Peyer's patch (tissue), 4 donors: ENCODE data around the gene ZNF664. TPM values are rescaled to one million over a fixed set of nuclear protein-coding genes. Genes with fewer than 3 reads are reported as not detected.

Source experiments
- DNase-seq, 3 donors: peaks; one replicate each; pipeline ENCODE4 v3.0.0-alpha.2; 2017 to 2019
- H3K27ac ChIP-seq, 4 donors: fragments of 200-600 bp; sonication (generic); one replicate each; pipeline ENCODE4 v1.5.1; 2016 to 2019
- H3K27me3 ChIP-seq, 2 donors: fragments of 200-600 bp; sonication (generic); one replicate each; pipeline ENCODE4 v1.5.1; 2019
- H3K36me3 ChIP-seq, 3 donors: fragments of 200-600 bp; sonication (generic); one replicate each; pipeline ENCODE4 v1.5.1; 2016 to 2019
- H3K4me1 ChIP-seq, 4 donors: fragments of 200-600 bp; sonication (generic); one replicate each; pipeline ENCODE4 v1.5.1; 2016 to 2019
- H3K4me3 ChIP-seq, 4 donors: fragments of 200-600 bp; sonication (generic); 1 replicate in 3 of 4; 2 replicates in 1 of 4; pipeline ENCODE4 v1.5.1; 2016 to 2019; ENCODE audit warnings: mild to moderate bottlenecking in 1 of 4
- H3K9me3 ChIP-seq, 4 donors: fragments of 200-600 bp; sonication (generic); one replicate each; pipeline ENCODE4 v1.5.1; 2016 to 2019; ENCODE audit warnings: mild to moderate bottlenecking in 1 of 4
- POLR2A ChIP-seq, 2 donors: fragments of 450-650 bp; IDR thresholded peaks; one replicate each; pipeline ENCODE4 v1.5.1; 2017; ENCODE audit warnings: antibody characterized with exemption in 2 of 2, mild to moderate bottlenecking in 2 of 2, moderate library complexity in 2 of 2
- total RNA-seq, 4 donors: library from RNA; depleted of rRNA; stranded (reverse); fragments of >200 nt; gene quantifications; one replicate each; pipeline ENCODE4 v1.1.0, GENCODE V29; 2016
- TF ChIP-seq, protein P1 (sequence below), 6 experiments: fragments of 450-650 bp in 4 of 6; fragments of 200-600 bp in 2 of 6; sonication (generic) in 1 of 6; IDR thresholded peaks; one replicate each; pipeline ENCODE4 v1.5.1; 2017 to 2019; ENCODE audit warnings: antibody characterized with exemption in 6 of 6, mild to moderate bottlenecking in 3 of 6, moderate library complexity in 1 of 6

ZNF664 gene
- total RNA-seq, 4 donors from 2014 or later: 75.9 to 160 (median 114) TPM

DNA sequence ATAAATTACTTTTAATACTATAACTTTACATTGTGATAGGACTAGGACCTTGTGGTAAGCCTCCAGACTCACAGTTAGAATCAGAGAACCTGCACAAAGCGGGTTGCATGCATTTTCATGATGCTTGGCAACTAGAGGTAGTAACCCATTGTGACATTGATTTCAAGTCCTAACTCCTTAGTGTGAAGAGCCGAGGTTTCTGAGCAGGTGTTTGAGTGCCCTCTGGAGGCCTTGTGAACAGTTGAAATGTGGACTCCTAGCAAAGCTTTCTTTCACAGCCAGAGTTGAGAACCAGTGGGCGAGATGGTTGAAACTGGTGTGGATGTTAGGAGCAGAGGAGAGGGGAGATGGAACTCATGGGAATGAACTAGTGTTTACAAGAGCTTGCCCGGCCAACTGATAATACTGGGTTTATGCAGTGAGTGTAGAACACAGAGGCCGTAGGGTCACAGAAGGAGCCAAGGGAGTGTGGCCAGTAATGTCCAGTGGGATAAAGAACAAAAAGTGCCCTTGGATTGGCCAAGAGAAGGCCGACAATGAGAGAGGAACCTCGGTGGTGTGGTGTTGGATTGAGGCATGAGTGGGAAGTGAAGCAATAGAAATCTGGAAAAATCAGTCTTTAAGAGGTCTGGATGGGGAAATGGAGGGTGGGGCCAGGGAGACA lies 10.9 kb downstream of the ZNF664 start:
- peaks cover 0 to 17% (median 0%) of the 10 kb centered on the region in 3 donors for H3K36me3 ChIP-seq
- DNase-seq: peak in 2 of 3 donors; percentile 47 to 76
- H3K9me3 ChIP-seq: no peaks in the 10 kb centered on the region
- H3K4me3 ChIP-seq: no peak overlapping the region
- TF ChIP-seq POLR2A (IDR thresholded peaks at IDR 0.05): no peak
- TF ChIP-seq, protein P1, sequence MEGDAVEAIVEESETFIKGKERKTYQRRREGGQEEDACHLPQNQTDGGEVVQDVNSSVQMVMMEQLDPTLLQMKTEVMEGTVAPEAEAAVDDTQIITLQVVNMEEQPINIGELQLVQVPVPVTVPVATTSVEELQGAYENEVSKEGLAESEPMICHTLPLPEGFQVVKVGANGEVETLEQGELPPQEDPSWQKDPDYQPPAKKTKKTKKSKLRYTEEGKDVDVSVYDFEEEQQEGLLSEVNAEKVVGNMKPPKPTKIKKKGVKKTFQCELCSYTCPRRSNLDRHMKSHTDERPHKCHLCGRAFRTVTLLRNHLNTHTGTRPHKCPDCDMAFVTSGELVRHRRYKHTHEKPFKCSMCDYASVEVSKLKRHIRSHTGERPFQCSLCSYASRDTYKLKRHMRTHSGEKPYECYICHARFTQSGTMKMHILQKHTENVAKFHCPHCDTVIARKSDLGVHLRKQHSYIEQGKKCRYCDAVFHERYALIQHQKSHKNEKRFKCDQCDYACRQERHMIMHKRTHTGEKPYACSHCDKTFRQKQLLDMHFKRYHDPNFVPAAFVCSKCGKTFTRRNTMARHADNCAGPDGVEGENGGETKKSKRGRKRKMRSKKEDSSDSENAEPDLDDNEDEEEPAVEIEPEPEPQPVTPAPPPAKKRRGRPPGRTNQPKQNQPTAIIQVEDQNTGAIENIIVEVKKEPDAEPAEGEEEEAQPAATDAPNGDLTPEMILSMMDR (IDR thresholded peaks at IDR 0.05): peak in 5 of 6 experiments; percentile 42 to 85 (median 81)
- peaks cover 0 to 16% (median 0%) of the 10 kb centered on the region in 4 donors for H3K4me1 ChIP-seq
- H3K27me3 ChIP-seq: no peaks in the 10 kb centered on the region
- H3K27ac ChIP-seq: no peak overlapping the region

DNA sequence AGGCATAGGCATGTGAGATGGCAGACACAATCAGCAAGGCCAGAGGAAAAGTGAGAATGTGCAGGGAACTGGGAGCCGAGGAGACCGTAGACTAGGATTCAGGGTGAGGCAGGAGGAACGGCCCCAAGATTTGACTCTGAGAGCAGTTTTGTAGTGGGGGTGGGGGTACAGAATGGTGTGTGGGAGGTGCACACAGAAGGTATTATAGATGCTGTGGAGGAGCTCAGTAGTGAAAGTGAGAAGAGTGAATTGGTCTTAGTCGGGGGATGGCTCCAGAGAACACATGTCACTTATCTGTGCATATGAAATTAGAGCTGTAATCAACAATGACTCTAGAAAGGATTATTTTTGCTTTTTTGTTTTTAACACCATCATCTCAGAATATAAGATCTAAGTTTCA lies 11.9 kb downstream of the ZNF664 start:
- H3K4me3 ChIP-seq: no peak overlapping the region
- H3K27me3 ChIP-seq: no peaks in the 10 kb centered on the region
- peaks cover 0 to 25% (median 0%) of the 10 kb centered on the region in 3 donors for H3K36me3 ChIP-seq
- peaks cover 0 to 19% (median 0%) of the 10 kb centered on the region in 4 donors for H3K4me1 ChIP-seq
- TF ChIP-seq POLR2A (IDR thresholded peaks at IDR 0.05): no peak
- TF ChIP-seq, protein P1 (IDR thresholded peaks at IDR 0.05): no peak
- H3K9me3 ChIP-seq: no peaks in the 10 kb centered on the region
- no peak overlapping the region for H3K27ac ChIP-seq
- DNase-seq: no peak

DNA sequence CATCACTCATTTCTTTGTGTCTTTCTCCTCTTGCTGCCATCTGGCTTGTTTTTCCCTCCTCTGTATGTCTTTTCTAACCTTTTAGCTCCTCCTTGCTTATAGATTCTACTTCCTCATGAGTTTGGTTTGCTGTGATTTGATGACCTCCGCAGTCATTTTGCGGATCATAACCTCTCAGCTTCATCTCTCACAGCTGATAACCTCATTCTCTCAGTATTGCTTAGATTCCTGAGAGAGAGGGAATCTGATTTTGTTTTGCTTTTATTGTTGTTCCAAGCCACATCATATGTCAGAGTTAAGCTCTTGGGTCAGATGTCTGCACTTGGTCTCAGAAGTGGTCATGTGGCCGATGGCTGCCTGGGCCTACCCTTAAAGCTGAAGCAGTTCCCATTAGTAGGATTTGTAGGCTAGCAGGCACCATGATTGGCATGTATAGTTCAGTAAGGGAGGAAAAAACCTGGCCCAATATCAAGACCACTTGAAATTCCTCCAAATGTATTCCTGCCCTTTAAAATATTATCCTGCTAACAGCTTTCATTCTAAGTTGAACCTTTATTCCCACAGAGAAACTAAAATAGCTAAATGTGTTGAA lies 13.5 kb downstream of the ZNF664 start:
- peaks cover 0 to 25% (median 0%) of the 10 kb centered on the region in 3 donors for H3K36me3 ChIP-seq
- DNase-seq: no peak
- H3K4me1 ChIP-seq: peaks cover 0 to 28% (median 0%) of the 10 kb centered on the region in 4 donors
- no peak for TF ChIP-seq POLR2A (IDR thresholded peaks at IDR 0.05)
- TF ChIP-seq, protein P1 (IDR thresholded peaks at IDR 0.05): no peak
- H3K4me3 ChIP-seq: no peak overlapping the region
- H3K27ac ChIP-seq: no peak overlapping the region
- H3K9me3 ChIP-seq: no peaks in the 10 kb centered on the region
- H3K27me3 ChIP-seq: no peaks in the 10 kb centered on the region

DNA sequence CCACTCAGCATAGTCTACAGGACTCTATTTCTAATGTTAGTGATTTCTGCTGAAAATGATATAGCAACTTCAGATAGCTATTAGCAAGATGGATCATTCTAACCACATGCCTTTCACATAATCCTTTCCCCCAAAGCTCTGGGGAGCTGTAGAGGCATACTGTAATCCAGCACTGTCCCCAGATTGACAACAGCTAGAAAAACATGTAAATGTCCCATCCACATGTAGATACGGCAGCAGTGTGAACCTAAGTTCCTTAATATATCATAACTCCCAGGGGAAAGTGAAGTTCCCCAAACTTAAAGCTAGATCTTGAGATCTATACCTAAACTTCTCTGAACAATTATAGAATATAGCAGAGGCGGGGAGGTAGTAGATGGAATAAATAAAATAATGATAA lies 14.0 kb downstream of the ZNF664 start:
- H3K27me3 ChIP-seq: no peaks in the 10 kb centered on the region
- no peak for DNase-seq
- no peak for TF ChIP-seq POLR2A (IDR thresholded peaks at IDR 0.05)
- TF ChIP-seq, protein P1 (IDR thresholded peaks at IDR 0.05): no peak
- no peaks in the 10 kb centered on the region for H3K9me3 ChIP-seq
- H3K4me3 ChIP-seq: no peak overlapping the region
- no peak overlapping the region for H3K27ac ChIP-seq
- H3K4me1 ChIP-seq: peaks cover 0 to 29% (median 0%) of the 10 kb centered on the region in 4 donors
- peaks cover 0 to 26% (median 0%) of the 10 kb centered on the region in 3 donors for H3K36me3 ChIP-seq

DNA sequence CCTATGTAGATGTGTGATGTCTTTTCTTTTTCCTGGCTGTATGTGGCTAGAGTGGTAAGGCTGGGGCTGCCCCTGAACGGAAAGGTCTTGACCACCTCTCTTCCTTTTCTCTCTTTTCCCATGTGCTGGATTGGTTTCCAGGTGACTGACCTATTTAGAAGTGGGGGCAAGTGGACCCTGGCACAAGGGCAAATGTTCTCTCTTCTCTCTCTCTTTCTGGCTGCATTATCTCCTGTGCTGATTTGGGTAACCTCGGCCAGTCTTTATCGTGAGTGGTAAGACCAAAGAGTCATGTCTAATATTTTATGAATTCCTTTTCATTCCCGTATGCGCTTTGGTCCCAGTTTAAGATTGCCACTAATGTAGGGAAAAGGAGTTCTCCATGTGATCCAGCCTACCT lies 16.2 kb downstream of the ZNF664 start:
- no peaks in the 10 kb centered on the region for H3K27me3 ChIP-seq
- no peak overlapping the region for H3K4me3 ChIP-seq
- peaks cover 0 to 41% (median 0%) of the 10 kb centered on the region in 4 donors for H3K4me1 ChIP-seq
- TF ChIP-seq POLR2A (IDR thresholded peaks at IDR 0.05): no peak
- TF ChIP-seq, protein P1 (IDR thresholded peaks at IDR 0.05): no peak
- peak overlapping the region in 1 of 4 donors; percentile 85 for H3K27ac ChIP-seq
- H3K36me3 ChIP-seq: peaks cover 0 to 37% (median 0%) of the 10 kb centered on the region in 3 donors
- H3K9me3 ChIP-seq: no peaks in the 10 kb centered on the region
- no peak for DNase-seq
